ENCODE data around the gene CIAPIN1.
"Not testable (repeated sequence)": the region's sequence is repeated elsewhere in the genome, so short reads cannot be mapped to it uniquely, and the experiment has no call there.

Gene CIAPIN1

DNA sequence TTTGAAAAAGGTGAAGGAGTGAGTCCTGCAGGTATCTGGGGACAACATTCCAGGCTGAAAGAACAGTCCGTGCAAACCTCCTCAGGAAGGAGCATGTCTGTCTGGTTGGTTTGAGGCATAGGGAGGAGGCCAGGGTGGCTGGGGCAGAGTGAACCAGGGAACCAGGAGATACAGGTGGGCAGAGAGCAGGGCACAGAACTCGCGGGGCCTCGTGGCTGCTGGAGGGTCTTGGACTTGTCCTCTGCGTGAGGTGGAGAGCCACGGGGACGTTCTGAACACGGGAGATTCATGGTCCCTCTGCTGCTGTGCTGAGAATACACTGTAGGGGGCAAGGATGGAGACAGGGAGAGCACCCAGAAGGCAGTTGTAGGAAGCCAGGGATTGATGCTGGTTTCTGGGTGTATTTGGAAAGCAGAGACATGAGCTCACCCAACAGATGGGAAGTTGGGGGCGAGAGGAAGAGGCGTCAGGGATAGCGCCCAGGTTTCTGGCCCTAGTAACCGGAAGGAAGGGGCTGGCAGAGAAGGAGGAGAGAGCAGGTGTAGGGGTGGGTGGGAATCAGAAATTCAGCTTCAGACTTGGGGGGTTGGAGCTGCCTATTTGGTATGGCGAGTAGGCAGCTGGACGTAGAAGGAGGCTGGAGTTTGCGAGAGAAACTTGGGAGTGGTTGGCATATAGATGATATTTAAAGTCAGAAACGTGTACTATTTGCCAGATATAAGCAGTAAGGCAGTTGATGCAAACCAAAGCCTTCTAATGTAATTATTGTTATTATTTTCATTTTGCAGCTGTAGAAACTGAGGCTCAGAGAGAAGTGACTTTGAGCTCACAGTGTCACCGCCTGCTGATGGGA, 43.0 kb downstream of the CIAPIN1 start, which contains the start of gene CCL17:
TSS of gene CCL17 (plus strand) at position 803 of the 853 bp plus-strand sequence. CDS start 9,166 bp downstream, outside the sequence.
- no peak for DNase-seq

DNA sequence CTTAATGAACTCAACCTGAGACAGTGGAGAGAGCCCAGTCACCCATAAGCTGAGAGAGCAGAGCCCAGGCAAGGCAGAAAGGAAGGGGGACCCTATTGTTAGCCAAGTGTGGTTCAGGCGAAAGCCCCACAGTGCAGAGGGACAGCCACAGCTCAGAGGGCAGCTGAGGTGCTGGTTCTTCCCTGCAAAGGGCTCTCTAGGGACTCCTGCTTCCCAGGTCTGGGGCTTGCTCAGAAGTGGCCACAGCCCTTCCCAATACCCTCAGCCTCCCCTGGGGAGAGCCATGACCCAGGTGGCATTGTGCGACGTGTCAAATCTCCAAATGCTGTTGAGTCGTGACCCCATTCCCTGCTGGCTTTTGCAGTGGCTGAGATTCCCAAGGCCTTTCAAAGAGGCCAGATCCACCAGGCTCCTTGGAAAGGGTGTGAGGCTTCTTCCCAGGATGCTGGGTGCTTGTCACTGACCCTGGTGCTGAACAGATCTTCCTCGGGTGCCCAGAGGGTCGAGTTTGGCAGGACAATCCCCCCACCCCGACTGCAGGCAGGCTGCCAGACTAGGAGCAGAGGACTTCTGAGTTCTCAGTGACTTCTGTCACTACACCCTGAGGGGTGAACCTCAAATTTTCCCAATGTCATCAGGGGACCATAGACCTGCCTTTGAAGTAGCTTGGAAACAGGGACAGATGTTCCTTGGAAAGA, 45.1 kb downstream of the CIAPIN1 start:
- no peak for DNase-seq

DNA sequence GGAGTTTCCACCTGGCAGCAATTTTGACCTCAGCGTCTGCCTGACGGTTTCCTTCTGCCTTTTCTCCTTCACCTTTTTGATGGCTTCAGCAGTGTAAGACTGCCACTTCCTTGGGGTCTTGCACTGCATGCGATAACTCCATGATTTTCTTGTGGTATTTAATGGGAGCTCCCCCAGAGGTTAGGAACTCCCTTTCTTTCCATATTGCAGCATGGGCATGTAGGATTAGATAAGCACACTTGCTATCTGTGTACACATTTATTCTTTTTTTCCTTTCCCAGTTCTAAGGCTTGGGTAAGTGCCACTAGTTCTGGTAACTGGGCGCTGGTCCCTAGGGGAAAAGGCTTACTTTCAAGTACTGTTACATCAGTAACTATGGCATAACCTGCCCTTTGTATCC, 49.7 kb downstream of the CIAPIN1 start:
- DNase-seq, result not testable (repeated sequence)

DNA sequence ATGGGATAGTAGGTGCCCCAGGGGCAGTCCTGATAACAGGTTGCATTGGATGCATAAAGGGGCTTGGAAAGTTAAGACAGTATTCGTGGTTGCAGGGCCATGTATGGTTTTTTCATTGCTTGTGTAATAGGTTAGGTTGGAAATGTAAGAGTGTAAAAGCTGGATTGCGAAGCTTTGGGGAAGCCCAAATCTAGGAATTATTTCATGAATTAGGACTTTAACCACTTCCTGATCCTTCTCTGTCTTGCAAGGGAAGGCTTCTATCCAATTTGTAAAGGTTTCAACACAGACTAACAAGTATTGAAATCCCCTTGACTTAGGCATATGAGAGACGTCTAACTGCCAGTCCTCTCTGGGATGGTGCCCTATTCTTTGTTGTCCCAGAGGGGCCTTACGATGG, 50.4 kb downstream of the CIAPIN1 start:
- DNase-seq, result no peak

DNA sequence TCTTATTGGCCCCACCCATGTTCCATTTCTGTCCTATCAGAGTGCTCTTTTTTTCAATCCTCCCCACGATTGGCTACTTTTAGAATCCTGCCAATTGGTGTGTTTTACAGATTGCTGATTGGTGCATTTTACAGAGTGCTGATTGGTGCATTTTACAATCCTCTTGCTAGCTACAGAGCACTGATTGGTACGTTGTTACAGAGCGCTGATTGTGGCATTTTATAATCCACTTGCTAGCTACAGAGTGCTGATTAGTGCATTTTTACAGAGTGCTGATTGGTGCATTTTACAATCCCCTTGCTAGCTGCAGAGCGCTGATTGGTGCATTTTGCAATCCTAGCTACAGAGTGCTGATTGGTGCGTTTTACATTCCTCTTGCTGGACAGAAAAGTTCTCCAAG, 52.2 kb downstream of the CIAPIN1 start:
- DNase-seq, result no peak

DNA sequence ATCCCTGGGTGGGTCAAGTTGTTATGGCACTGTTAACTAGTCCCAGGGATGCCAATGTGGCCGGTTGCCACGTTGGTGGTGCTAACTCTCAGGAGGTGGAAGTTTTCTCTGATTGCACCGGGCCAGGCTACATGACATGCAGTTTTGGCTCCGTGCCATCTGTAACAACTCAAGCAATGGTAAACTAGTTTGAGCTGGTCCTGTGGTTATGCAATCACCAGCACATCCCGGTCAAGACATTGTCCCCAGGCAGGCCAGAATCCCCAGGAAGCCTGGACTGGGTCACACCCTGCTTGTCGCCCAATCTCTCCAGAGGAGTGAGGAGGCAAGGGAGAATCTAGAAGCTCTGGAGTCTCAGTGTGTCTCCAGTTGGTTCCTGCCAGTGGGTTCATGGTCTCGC, 52.7 kb downstream of the CIAPIN1 start:
- no peak for DNase-seq

DNA sequence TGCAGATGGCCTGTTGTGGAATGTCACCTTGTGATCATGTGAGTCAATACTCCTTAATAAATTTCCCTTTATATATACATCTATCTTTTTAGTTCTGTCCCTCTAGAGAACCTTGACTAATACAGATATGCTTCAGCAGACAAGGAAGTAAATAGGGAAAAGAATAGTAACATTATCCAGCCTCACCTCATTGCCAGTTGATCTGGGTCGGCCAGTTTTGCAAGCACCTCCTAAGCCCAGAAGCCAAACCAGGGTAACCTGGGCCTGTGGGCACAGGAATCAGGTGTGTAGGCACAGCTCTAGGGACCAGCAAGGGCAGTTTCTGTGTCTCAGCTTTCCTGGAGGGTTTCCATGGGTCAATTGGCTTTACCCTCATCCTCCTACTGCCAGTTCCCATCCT, 54.5 kb downstream of the CIAPIN1 start:
- DNase-seq, result no peak

DNA sequence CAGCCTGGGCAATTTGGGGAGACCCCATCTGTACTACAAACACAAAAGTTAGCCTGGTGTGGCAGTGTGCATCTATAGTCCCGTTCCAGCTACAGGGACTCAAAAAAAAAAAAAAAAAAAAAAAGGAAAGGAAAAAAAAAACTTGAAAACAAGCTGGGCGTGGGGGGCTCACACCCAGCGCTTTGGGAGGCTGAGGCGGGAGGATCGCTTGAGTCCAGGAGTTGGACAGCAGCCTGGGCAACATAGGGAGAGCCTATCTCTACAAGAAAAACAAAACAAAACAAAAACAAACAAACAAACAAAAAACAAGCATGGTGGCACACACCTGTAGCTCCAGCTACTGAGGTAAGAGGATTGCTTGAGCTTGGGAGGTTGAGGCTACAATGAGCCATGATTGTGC, 55.5 kb downstream of the CIAPIN1 start:
- DNase-seq, result no peak

DNA sequence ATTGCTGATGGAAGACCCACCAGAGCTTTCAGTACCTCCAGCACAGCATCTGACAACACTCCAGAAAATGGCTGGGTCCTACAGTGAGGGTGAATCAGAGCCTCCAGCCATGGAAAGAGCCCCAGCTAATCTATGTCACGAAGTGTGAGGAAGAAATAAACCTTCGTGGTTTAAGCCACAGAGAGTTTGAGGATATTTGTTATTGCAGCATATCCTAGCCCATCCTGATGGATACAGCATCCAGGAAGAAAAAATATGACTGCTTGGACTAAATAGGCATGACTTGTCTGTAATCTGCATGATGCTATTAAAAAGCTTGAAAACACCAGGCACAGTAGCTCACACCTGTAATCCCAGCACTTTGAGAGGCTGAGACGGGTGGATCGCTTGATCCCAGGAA, 55.9 kb downstream of the CIAPIN1 start:
- no peak for DNase-seq

DNA sequence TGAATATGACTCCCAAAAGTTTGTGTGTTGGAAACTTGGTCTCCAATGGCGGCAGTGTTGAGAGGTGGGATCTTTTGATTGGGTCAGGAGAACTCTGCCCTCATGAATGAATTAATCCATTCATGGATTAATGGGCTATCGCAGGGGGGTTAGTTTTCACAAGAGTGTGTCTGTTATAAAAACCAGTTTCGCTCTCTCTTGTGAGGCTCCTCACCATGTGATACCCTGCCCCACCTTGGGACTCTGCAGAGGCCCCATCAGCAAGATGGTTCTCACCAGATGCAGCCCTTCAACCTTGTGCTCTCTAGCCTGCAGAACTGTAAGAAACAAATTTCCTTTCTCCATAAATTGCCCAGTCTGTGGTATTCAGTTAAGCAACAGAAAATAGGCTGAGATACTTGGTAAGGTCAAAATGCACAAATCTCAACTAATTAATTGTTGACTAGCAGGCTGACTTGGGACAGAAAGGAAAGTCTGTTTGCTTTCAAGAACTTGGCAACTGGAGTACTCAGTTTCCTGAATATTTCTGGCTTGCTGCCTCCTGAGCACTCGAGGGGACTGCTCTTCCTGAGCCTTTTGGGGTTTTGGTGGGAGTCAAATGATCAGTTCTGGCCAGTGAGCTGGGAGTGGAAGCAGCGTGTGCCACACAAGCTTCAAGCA, 56.4 kb downstream of the CIAPIN1 start:
- no peak for DNase-seq

DNA sequence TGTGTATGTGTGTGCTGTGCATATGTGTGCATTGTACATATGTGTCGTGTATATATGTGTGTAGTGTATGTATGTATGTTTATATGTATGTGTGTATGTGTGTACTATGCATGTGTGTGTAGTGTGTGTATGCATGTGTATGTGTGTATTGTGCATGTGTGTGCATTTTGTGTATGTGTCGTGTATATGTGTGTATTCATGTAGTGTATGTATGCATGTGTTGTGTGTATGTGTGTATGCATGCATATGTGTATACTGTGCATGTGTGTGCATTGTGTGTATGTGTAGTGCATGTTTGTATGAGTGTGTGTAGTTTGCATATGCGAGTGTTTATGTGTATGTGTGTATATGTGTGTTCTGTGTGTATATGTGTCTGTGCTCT, 58.1 kb downstream of the CIAPIN1 start:
- no peak for DNase-seq

DNA sequence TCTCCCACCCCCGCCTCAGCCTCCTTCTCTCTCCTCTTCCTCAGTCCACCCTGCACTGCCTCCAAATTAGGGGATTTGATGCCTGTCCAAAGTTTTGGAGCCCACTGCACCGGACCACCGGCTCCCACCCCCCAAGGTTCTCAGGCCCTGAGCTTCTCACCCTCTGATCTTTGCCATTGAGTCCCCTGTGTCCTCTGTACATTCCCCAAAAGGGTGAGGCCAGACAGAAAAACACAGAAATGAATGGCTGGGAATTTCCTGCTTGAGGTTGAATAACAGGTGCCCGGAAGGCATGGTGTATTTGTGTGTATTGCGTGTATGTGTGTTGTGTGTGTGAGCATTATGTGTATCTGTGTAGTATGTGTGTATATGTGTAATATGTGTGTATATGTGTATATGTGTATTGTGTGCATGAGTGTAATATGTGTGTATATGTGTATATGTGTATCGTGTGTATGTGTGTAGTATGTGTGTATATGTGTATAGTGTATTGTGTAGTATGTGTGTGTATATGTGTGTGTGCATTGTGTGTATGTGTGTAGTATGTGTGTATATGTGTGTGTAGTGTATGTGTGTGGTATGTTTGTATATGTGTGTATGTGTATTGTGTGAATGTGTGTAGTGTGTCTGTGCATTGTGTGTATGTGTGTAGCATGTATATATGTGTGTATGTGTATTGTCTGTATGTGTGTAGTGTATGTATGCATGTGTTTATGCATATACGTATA, 58.7 kb downstream of the CIAPIN1 start:
- DNase-seq, result no peak

DNA sequence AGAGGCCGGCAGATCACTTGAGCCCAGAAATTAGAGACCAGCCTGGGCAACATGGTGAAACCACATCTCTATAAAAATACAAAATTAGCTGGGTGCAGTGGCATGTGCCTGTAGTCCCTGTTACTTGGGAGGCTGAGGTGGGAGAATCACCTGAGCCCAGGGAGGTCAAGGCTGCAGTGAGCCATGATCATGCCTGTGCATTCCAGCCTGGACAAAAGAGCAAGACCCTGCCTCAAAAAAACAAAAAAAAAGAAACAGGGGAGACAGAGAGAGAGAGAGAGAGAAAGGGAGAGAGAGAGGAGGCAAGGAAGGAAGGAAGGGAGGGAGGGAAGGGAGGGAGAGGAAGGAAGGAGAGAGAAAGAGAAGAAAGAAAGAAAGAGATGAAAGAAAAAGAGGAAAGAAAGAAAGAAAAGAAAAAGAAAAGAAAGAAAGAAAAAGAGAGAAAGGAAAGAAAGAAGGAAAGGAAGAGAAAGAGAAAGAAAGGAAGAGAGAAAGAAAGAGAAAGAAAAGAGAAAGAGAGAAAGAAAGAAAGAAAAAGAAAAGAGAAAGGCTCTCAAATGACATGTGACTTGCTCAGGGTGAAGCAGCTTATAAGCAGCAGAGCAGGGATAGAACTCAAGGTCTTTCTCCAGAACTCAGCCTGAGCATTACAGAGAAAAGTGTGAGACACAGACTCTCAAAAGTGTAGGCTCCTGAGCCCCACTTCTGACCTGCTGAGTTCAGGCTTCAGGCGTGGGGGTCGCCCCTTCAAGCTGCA, 59.4 kb downstream of the CIAPIN1 start:
- DNase-seq, result no peak

DNA sequence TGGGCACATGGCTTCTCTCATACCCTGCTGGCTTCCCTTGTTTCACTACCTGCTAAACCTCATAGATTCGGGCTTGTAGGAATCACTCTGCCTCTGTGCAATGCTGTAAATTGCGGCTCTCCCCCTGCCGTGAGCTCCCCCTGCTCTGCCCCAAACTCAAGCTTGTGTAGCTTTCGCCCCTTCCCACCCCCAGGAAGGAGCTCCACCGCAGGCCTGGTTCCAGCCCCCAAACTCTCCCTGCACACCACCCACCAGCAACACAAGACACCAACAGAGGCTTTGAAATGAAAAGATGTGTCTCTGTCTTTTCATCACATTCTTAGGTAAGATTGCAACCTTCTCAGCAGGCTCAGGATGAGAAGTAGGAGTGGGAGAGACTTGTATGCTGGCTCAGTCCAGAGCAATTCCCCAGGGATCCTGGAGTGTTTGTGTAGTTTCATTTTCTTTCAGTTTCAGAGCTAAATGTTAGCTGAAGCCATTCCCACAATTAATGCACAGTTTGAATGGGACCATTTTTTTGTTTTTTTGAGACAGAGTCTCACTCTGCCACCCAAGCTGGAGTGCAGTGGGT, 60.7 kb downstream of the CIAPIN1 start:
- no peak for DNase-seq

DNA sequence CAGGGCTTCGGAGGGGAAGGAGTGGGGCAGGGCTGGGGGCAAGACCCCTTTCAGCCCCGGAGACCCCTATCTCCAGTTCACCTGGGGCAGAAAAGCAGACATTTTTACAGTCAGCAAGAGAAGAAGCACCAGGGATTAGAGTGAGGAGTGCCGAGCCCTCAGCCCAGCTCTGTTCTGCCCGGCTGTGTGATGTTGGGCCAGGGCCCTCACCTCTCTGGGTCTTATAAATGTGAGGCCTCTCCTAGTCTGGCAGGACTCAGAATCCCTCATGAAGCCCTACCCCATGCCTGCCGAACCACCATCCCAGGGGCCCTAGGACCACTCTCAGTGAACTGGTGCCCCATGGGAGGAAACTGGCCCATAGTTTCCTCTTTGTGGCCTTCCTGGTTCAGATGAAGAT, 62.1 kb downstream of the CIAPIN1 start:
- no peak for DNase-seq

DNA sequence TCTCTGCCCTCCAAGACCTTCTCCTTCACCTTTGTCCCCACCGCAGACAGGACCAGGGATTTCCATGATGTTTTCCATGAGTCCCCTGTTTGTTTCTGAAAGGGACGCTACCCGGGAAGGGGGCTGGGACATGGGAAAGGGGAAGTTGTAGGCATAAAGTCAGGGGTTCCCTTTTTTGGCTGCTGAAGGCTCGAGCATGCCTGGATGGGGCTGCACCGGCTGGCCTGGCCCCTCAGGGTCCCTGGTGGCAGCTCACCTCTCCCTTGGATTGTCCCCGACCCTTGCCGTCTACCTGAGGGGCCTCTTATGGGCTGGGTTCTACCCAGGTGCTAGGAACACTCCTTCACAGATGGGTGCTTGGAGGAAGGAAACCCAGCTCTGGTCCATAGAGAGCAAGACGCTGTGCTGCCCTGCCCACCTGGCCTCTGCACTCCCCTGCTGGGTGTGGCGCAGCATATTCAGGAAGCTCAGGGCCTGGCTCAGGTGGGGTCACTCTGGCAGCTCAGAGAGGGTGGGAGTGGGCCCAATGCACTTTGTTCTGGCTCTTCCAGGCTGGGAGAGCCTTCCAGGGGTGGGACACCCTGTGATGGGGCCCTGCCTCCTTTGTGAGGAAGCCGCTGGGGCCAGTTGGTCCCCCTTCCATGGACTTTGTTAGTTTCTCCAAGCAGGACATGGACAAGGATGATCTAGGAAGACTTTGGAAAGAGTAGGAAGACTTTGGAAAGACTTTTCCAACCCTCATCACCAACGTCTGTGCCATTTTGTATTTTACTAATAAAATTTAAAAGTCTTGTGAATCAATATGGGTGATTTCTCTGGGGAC, 62.7 kb downstream of the CIAPIN1 start:
- no peak for DNase-seq

DNA sequence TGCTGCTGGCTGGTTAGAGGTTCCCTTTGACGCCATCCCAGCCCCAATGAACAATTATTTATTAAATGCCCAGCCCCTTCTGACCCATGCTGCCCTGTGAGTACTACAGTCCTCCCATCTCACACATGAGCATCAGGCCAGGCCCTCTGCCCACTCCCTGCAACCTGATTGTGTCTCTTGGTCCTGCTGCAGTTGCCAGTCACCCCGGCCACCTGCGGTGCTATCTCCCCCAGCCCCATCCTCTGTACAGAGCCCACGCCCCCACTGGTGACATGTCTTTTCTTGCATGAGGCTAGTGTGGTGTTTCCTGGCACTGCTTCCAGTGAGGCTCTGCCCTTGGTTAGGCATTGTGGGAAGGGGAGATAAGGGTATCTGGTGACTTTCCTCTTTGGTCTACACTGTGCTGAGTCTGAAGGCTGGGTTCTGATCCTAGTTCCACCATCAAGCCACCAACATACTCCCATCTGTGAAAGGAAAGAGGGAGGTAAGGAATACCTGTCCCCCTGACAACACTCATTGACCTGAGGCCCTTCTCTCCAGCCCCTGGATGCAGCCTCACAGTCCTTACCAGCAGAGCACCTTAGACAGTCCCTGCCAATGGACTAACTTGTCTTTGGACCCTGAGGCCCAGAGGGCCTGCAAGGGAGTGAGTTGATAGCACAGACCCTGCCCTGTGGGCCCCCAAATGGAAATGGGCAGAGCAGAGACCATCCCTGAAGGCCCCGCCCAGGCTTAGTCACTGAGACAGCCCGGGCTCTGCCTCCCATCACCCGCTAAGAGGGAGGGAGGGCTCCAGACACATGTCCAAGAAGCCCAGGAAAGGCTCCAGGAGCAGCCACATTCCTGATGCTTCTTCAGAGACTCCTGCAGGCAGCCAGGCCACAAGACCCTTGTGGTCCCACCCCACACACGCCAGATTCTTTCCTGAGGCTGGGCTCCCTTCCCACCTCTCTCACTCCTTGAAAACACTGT, 63.6 kb downstream of the CIAPIN1 start:
- DNase-seq, result no peak

DNA sequence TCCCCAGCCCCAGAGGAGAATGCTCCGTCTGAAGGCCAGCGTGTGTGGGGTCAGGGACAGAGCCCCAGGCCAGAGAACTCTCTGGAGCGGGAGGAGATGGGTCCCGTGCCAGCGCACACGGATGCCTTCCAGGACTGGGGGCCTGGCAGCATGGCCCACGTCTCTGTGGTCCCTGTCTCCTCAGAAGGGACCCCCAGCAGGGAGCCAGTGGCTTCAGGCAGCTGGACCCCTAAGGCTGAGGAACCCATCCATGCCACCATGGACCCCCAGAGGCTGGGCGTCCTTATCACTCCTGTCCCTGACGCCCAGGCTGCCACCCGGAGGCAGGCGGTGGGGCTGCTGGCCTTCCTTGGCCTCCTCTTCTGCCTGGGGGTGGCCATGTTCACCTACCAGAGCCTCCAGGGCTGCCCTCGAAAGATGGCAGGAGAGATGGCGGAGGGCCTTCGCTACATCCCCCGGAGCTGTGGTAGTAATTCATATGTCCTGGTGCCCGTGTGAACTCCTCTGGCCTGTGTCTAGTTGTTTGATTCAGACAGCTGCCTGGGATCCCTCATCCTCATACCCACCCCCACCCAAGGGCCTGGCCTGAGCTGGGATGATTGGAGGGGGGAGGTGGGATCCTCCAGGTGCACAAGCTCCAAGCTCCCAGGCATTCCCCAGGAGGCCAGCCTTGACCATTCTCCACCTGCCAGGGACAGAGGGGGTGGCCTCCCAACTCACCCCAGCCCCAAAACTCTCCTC, 64.5 kb downstream of the CIAPIN1 start:
- no peak for DNase-seq

Data from activated CD8-positive, alpha-beta memory T cell treated with anti-CD3 and anti-CD28 coated beads, Interleukin-2, amount 50 U/mL, for 4 hours (primary cell).